Glomerular endothelial cell (primary cell): ENCODE data around the gene DDOST. TPM values are rescaled to one million over a fixed set of nuclear protein-coding genes. Genes with fewer than 3 reads are reported as not detected.

ENCODE experiments used
- DNase-seq: peaks from one replicate; pipeline ENCODE4 v3.0.0-alpha.2; 2011; ENCODE audit warnings: low read depth, low spot score; ENCODE audit errors: extremely low read depth
- total RNA-seq: library from RNA; depleted of rRNA; stranded (reverse); fragments of >200 nt; gene quantifications from 2 replicates; pipeline ENCODE4 v1.2.3, GENCODE V29; 2015

The DDOST gene
- 344 and 417 TPM in 2 replicates for total RNA-seq

- peak; percentile 83 for DNase-seq
These were observed at the start of gene DDOST for GRCh38 chr1:20661207-20662109. Gene DDOST, minus strand, starts transcription at chr1:20661369. Its CDS starts 19 bp downstream, at chr1:20661350.

DNA sequence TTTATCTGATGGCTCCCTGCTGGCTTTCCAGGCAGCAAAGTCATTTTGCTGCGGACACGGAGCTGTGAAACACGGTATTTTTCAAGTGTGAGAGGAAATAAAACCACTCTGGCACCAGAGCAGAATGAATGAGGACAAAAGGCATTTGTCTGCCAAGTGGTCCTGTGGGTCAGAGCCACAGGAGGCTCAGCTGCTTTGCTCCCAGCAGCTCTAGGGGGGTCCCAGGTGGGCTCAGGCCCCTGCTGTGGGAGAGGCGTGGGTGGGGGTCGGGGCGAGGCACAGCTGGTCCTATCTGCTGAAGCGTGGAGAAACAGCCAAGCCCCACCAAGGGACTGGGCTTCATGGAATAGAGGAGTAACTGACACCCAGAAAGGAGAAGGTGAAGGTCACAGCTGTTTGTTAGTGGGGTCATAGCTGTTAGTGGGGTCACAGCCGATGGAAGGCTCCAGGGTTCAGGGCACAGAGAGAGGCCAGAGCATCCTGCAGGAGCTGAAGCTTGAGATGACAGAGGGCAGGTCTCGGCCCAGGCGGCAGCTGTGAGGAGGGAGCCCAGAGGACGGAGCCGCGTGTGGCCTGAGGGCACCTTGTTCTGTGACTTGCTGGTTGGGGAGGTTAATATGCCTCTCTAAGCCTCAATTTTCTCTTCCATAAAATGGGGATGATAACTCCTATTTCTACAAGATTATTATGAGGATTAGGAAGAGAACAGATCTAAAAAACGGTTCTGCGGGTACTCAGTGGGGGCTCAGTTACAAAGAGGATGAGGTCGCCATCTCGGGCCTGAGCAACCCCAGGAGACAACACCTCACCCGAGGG is 49.5 kb upstream of the DDOST start:
- no peak for DNase-seq

GRCh38 chr1:20709868-20710267 is 48.7 kb upstream of the DDOST start:
- DNase-seq, result no peak

DNA sequence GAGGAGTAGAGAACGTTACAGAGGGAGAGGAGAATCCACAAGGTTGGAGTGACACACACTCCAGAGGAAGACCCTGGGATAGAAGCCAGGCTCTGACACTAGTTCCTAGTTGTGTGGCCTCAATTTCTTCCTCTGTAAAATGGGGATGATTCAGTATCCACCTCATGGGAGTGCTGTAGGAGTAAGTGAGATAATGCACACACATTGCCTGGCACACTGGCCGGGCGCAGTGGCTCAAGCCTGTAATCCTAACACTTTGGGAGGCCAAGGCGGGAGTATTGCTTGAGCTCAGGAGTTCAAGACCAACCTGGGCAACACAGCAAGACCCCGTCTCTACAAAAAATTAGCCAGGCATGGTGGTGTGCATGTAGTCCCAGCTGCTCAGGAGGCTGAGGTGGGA is 47.7 kb upstream of the DDOST start:
- no peak for DNase-seq

DNA sequence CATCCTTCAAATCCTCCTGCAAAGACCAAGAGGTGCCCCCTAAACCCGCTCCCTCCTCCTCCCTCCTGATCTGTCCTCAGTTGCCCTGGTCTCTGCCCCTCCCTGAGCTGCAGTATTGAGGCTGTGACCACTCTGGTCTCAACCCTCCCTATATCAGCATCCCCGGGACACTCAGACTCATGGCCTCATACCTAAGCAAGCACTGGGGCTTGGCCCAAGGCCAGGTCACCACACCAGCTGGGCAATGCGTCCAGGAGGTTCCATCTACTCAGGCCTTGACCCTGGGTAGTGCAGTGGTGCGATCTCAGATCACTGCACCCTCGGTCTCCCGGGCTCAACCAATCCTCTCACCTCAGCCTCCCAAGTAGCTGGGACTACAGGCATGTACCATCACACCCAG is 46.9 kb upstream of the DDOST start:
- DNase-seq, result no peak

GRCh38 chr1:20706841-20707240 is 45.7 kb upstream of the DDOST start:
- DNase-seq, result no peak

- DNase-seq, result no peak
These were observed 44.1 kb upstream of the DDOST start for GRCh38 chr1:20705203-20705755.

DNA sequence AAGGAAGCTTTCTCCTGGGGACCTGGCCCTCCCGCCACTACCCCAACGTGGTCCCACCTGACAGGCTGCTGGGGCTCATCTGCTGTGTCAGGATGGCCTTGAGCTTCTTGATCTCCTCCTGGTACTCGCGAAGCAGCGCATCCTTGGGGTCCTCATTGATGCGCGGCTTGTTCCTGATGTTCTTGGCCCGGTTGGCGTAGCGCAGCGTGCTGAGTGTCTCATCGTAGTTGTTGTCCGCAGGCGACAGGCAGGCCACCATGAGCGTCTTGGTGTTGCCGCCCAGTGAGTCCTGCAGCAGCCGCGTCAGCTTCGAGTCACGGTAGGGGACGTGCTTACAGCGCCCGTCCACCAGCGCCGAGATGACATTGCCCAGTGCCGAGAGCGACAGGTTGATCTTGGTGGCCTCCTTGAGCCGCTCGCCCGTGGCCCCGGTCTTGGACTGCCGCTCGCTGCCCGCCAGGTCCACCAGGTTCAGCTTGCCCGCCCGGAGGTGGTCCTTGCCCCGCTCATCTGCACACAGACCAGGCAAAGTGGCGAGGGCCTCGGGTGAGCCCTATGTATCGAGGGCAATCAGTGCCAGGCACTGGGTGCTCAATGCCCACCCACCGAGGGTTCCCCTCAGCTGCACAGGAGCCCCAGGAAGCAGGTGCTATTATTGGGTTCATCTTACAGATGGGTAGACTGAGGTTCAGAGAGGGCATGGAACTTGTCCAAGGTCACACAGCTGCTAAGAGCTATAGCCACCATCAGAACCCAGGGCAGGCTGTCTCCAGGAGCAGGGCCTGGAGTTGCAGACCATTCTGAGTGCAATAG is 43.4 kb upstream of the DDOST start:
- no peak for DNase-seq

GRCh38 chr1:20703124-20703756 is 42.1 kb upstream of the DDOST start:
- no peak for DNase-seq

GRCh38 chr1:20702416-20702815 is 41.2 kb upstream of the DDOST start:
- DNase-seq, result no peak

GRCh38 chr1:20701847-20702246 is 40.7 kb upstream of the DDOST start:
- no peak for DNase-seq

- no peak for DNase-seq
These were observed 40.3 kb upstream of the DDOST start for GRCh38 chr1:20701446-20701845.

DNA sequence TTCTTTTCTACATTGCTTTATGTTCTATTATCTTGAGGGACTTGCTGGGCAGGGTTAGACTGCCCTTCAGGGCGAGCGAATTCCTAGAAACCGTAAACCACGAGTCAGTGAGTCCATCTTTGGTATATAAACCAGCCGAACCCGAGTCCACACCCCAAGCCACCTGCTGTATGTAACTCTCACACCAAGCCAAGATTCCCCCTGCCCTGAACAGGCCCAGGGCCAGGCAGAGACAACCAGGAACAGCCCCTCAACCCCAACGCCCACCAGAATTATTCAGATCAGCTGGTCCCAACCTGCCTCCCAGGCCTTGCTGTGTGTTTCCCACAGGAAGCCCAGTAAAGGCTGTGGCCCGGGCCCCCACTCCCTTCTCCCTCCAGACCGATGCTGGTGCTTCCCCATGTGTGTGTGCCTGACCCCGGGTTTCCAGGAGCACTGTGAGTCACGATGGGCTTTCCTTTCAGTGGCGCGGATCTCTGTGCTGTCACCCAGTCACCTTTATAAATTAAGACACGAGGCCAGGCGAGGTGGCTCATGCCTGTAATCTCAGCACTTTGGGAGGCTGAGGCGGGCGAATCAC is 39.6 kb upstream of the DDOST start:
- no peak for DNase-seq

GRCh38 chr1:20699558-20699957 is 38.4 kb upstream of the DDOST start:
- DNase-seq, result no peak

DNA sequence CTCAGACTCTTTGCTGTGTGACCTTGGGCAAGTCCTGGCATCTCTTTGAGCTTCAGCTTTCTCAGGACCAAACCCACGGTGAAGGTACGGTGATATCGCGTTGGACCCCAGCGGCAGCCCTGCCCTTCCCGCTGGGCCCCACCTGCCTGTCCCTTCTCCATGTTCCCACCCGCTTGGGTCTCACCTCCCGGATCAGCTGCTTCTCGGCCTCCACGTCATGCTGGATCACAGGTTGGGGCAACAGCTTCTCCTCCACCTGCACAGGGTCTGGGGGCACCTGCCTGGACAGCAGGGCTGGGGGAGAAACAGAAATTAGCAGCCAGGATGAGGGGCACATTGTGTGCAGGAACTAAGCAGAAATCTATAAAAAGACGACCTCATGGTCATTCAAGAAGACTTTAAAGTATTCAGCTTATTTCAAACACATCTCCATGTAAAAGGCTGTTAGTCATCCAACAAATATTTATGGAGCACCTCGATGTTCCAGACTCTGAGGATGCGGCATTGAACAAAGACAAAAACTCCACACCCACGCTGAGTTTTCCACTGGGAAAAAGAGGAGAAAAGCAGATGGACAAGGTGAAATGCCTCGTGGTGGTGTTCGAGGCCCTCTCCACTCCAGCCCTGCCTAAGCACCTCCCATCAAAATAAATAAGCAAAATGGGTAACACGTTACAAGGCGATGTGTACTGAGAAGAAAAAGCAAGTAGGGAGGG is 37.2 kb upstream of the DDOST start:
- DNase-seq, result no peak

DNA sequence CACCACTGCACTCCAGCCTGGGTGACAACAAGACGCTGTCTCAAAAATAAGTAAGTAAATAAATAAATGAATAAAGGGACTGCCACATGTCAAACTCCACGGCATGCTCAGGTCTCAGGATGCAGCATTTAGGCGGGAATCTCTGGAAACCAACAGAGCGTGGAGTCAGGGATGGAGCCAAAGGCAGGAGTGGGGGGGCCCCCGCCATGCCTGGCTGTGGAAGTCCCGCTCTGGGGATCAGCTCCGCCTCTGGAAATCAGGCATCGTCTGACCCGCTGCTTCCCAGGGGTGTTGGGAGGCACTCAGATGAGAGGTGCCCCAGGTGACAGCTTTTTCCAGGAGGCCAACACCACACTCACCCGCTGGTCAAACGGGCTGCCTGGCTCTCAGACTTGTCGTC is 36.4 kb upstream of the DDOST start:
- no peak for DNase-seq

- peak; percentile 48 for DNase-seq
These were observed 35.5 kb upstream of the DDOST start for GRCh38 chr1:20696397-20697333.

DNA sequence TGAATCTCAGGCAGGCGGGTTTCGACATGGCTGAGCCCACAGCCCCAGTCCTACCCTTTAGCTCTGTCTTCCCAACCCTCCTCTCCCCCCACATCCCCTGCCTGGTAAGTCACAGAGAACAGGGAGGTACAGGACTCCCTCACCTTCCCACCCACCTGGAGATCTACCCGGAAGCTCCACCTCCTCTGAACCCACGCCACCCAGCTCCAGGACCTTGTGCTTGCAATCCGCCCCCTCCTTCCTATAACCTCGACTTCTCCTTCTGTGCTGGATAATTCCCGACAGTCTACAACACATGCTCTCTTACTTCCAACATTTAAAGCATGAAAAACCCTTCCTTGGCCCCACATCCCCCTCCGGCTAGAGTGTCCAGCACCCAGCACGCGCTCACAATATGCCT is 34.3 kb upstream of the DDOST start:
- no peak for DNase-seq
